Thyroid gland (tissue), 4 donors: Measurements from ENCODE around the gene HPF1. TPM values are rescaled to one million over a fixed set of nuclear protein-coding genes. Genes with fewer than 3 reads are reported as not detected.

Experiments used
- DNase-seq, 2 donors: peaks; one replicate each; pipeline ENCODE4 v3.0.0-alpha.2; 2019
- H3K27ac ChIP-seq, 3 donors: fragments of 200-600 bp; sonication (generic); 1 replicate in 2 of 3; 2 replicates in 1 of 3; pipeline ENCODE4 v1.5.1; 2016 to 2019; ENCODE audit warnings: mild to moderate bottlenecking in 1 of 3, moderate library complexity in 1 of 3
- H3K27me3 ChIP-seq: fragments of 200-600 bp; sonication (generic); one replicate; pipeline ENCODE4 v1.5.1; 2019
- H3K36me3 ChIP-seq, 2 donors: fragments of 200-600 bp; sonication (generic); one replicate each; pipeline ENCODE4 v1.5.1; 2016 to 2019
- H3K4me1 ChIP-seq, 2 donors: fragments of 200-600 bp; sonication (generic); one replicate each; pipeline ENCODE4 v1.5.1; 2017 to 2019
- H3K4me3 ChIP-seq, 3 donors: fragments of 200-600 bp; sonication (generic); replicated peaks in 1 of 3; 1 replicate in 2 of 3; 2 replicates in 1 of 3; pipeline ENCODE4 v1.5.1; 2016; ENCODE audit warnings: mild to moderate bottlenecking in 1 of 3
- H3K9me3 ChIP-seq: fragments of 200-600 bp; sonication (generic); one replicate; pipeline ENCODE4 v1.5.1; 2017
- CTCF ChIP-seq, 6 experiments: fragments of 200-600 bp in 3 of 6; fragments of 450-650 bp in 3 of 6; sonication (generic) in 3 of 6; IDR thresholded peaks; one replicate each; pipeline ENCODE4 v1.5.1; 2016 to 2019; ENCODE audit warnings: antibody characterized with exemption in 6 of 6, mild to moderate bottlenecking in 2 of 6, inconsistent platforms in 1 of 6, moderate library complexity in 1 of 6
- POLR2A ChIP-seq, 2 donors: fragments of 450-650 bp; IDR thresholded peaks; one replicate each; pipeline ENCODE4 v1.6.1; 2017; ENCODE audit warnings: antibody characterized with exemption in 2 of 2, mild to moderate bottlenecking in 2 of 2, moderate library complexity in 1 of 2
- WGBS, 2 donors: methylation state at CpG; one replicate each; pipeline ENCODE4 v1.1.5; 2017; 5-methylcytosine and 5-hydroxymethylcytosine counted together
- intact Hi-C: fragments of 100-400 bp; cut with DNase I; formaldehyde crosslinking; loops from one replicate; pipeline ENCODE4 v1.15.1; 2023
- total RNA-seq, 4 donors: library from RNA; depleted of rRNA; stranded (reverse); fragments of >200 nt; gene quantifications; one replicate each; pipeline ENCODE4 v1.2.3, GENCODE V29; 2016

The HPF1 gene
- total RNA-seq, 4 donors from 2014 or later = 16.2 to 26.5 (median 24.4) TPM

DNA sequence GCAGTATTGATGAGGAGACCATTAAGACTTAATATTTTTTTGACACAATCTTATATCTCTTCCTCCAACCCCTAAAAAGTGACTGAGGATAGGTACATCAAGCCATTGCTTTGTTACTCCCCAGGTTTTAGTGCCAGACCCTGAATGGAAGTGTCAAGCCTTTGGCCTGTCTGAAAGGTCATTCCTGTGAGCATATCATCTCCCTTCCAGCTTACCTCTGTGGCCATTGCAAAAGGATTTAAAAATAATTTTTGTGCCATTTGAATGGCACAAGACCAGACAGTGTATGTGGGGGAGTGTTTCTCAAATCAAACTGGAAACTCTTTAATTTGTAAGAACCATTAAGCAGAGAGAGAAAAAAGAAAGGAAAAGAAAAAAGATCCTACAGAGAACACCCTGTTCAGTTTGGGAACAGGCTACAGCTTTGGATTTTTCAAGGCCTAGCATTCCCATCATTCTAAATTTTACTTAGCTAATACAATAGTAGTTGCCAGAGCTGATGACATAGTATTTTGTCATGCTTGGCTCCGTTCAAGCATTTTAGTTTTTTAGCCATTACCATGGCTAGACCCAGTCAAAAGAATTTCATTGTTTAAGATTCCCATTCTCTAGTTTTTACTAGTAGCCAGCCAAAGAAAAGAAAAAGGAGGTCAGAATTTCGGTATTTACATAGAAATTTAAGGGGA is 49.6 kb downstream of the HPF1 start:
- H3K9me3 ChIP-seq = no peaks in the 10 kb centered on the region
- no peaks in the 10 kb centered on the region for H3K27me3 ChIP-seq
- intact Hi-C loops = no loop called here
- H3K27ac ChIP-seq = no peak overlapping the region
- H3K4me1 ChIP-seq = no peaks in the 10 kb centered on the region
- TF ChIP-seq POLR2A (IDR thresholded peaks at IDR 0.05) (no peak), CTCF (IDR thresholded peaks at IDR 0.05) (no peak)
- no peaks in the 10 kb centered on the region for H3K36me3 ChIP-seq
- no peak overlapping the region for H3K4me3 ChIP-seq
- WGBS, 2 donors = 84 to 89% methylated on average over 2 of the region's 2 CpGs
- no peak for DNase-seq

DNA sequence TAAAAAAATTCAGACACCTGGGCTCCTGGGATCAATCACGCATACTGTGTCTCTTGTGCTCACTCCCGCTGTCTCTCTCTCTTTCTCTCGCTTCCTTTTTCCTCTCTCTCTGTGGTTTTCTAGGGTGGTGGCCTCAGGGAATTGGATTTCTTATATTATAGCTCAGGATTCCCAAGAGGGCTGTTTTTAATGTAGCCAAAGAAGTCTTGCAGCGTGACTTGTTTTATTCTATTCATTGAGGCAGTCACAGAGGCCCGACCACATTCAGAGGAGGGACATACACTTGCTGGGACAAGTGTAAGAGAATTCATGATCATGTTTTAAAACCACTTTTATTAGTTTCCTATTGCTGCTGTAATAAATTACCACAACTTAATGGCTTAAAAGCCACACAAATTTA is 59.4 kb downstream of the HPF1 start:
- WGBS, 2 donors = 97 to 98% methylated on average over 5 of the region's 5 CpGs
- H3K36me3 ChIP-seq = peaks cover 0 to 16% of the 10 kb centered on the region in 2 donors
- TF ChIP-seq POLR2A (IDR thresholded peaks at IDR 0.05) = no peak

DNA sequence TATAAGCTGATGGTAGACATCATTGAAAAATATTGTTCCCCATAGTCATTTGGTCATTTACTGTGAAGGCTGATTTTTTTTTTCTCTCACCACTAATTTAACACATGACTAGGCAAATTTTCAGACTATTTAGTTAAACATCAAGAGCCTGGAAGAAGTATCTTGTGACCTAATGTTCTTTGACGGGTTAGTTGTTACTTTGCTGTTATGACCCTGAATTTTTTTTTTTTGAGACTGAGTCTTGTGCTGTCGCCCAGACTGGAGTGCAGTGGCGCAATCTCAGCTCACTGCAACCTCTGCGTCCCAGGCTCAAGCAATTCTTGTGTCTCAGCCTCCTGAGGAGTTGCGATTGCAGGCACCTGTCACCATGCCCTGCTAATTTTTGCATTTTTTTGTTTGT is 67.0 kb downstream of the HPF1 start:
- no peaks in the 10 kb centered on the region for H3K9me3 ChIP-seq
- H3K4me3 ChIP-seq = no peak overlapping the region
- DNase-seq = no peak
- intact Hi-C loops = no loop called here
- no peaks in the 10 kb centered on the region for H3K27me3 ChIP-seq
- no peaks in the 10 kb centered on the region for H3K4me1 ChIP-seq
- H3K36me3 ChIP-seq = no peaks in the 10 kb centered on the region
- no peak overlapping the region for H3K27ac ChIP-seq
- 91 to 96% methylated on average over 5 of the region's 5 CpGs for WGBS, 2 donors
- no peak for TF ChIP-seq CTCF (IDR thresholded peaks at IDR 0.05)
- TF ChIP-seq POLR2A (IDR thresholded peaks at IDR 0.05) = no peak

More for the DNA sequence above, 59.4 kb downstream of the HPF1 start:
- no peak for DNase-seq
- no peak overlapping the region for H3K27ac ChIP-seq
- no peaks in the 10 kb centered on the region for H3K27me3 ChIP-seq
- intact Hi-C loops = no loop called here
- no peaks in the 10 kb centered on the region for H3K9me3 ChIP-seq
- H3K4me1 ChIP-seq = no peaks in the 10 kb centered on the region
- H3K4me3 ChIP-seq = no peak overlapping the region

DNA sequence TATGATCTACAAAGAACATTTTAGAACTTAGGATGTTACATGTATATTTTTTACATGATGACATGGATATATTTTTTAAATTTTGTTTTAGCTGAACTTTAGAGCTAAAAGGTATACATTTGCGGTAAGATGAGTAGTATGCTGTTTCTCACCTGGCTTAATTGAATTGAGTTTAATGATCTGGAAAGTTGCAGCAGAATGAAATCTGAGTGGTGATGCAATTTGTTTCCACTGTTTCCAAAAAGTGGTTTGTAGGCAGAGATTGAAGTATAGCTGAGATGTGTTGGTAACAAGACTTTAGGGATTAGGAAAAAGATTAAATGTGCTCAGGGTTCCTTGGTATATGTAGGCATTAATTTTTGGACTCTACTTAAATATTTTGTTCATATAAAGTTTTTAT is 68.1 kb downstream of the HPF1 start:
- H3K4me1 ChIP-seq = no peaks in the 10 kb centered on the region
- H3K36me3 ChIP-seq = no peaks in the 10 kb centered on the region
- no peaks in the 10 kb centered on the region for H3K27me3 ChIP-seq
- no peaks in the 10 kb centered on the region for H3K9me3 ChIP-seq
- TF ChIP-seq CTCF (IDR thresholded peaks at IDR 0.05) = no peak
- TF ChIP-seq POLR2A (IDR thresholded peaks at IDR 0.05) = no peak
- intact Hi-C loops = no loop called here
- 97 to 100% methylated on average over 1 of the region's 1 CpG for WGBS, 2 donors
- H3K27ac ChIP-seq = no peak overlapping the region
- H3K4me3 ChIP-seq = no peak overlapping the region
- DNase-seq = no peak

DNA sequence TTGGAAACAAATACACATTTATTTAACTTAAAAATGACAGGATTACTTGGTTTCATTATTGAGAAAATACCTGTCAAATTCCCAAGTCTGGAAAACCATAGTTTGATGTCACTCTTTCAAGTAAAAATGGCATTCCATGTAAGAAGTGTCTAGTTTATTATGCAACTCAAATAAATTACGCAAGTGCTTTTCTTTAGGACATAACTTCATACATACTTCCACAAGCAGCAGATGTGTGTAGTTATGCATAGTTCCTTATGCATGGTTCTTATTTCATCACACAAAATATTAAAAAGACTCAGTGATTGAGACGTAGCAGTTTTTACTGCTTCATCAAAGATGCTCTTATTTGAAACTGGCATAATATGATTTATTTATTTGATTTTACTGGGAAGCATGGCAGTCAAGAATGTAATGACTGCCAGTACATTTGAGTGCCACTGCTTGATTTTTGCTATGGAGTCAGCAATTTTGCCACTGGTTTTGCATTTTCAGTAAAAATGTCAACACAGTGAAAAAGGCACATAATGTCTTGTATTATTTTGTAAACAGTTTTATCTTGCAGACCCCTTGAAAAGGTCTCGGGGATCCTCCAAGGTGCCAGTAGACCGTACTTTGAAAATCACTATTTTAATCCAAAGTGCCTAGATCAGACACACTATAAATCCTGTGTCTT is 75.2 kb downstream of the HPF1 start:
- TF ChIP-seq POLR2A (IDR thresholded peaks at IDR 0.05) (no peak), CTCF (IDR thresholded peaks at IDR 0.05) (no peak)
- Histone ChIP-seq H3K27ac (no peak overlapping the region), H3K36me3 (no peaks in the 10 kb centered on the region), H3K9me3 (no peaks in the 10 kb centered on the region), H3K4me3 (no peak overlapping the region), H3K4me1 (no peaks in the 10 kb centered on the region), H3K27me3 (no peaks in the 10 kb centered on the region)
- no peak for DNase-seq
- 94% methylated on average over 4 of the region's 4 CpGs for WGBS, 2 donors
- intact Hi-C loops = no loop called here

Other genes with a start within 250 kb of the HPF1 start
- 10 to 100 TPM; 15.5 to 31.2 (median 20.3) TPM for gene NEK1, start 145.4 kb downstream of the HPF1 start, total RNA-seq
- gene CLCN3, start 137.4 kb downstream of the HPF1 start, total RNA-seq = 10 to 100 TPM; 43.3 to 72.4 (median 53.5) TPM